ENCODE data around the gene SOX1. TPM values are rescaled to one million over a fixed set of nuclear protein-coding genes. Genes with fewer than 3 reads are reported as not detected.

Gene SOX1
- total RNA-seq, 1 experiment from 2014 or later = 0.15 TPM

- TF ChIP-seq FOXJ3 (CRISPR knock-in tag; IDR thresholded peaks at IDR 0.05; ENCODE audit: borderline replicate concordance) (no peak), HMGXB4 (CRISPR knock-in tag; IDR thresholded peaks at IDR 0.05) (no peak), NR2C2 (CRISPR knock-in tag; IDR thresholded peaks at IDR 0.05) (no peak)
These were observed 40.3 kb downstream of the SOX1 start (continued) for GRCh38 chr13:112107289-112107688.

GRCh38 chr13:112110479-112110878 lies 43.5 kb downstream of the SOX1 start:
- DNase-seq (ENCODE audit: low spot score) = no peak
- Mint-ChIP-seq H3K27me3 (ENCODE audit: low read depth) (peaks cover 58% of the 10 kb centered on the region), H3K4me1 (peaks cover 20% of the 10 kb centered on the region), H3K9me3 (no peaks in the 10 kb centered on the region), H3K4me3 (no peak overlapping the region), H3K27ac (no peak overlapping the region), H3K36me3 (no peaks in the 10 kb centered on the region)
- ATAC-seq = no peak
- CTCF ChIA-PET = no interaction called here
- POLR2A ChIA-PET = no interaction called here
- TF ChIP-seq SP1 (CRISPR knock-in tag; conservative IDR thresholded peaks at IDR 0.05) (no peak), SMAD4 (CRISPR knock-in tag; IDR thresholded peaks at IDR 0.05) (no peak), ATF6 (CRISPR knock-in tag; IDR thresholded peaks at IDR 0.05) (no peak), NR1H2 (CRISPR knock-in tag; IDR thresholded peaks at IDR 0.05) (no peak), ZNF671 (CRISPR knock-in tag; IDR thresholded peaks at IDR 0.05) (no peak), GABPB1 (CRISPR knock-in tag; IDR thresholded peaks at IDR 0.05) (no peak), USF2 (CRISPR knock-in tag; IDR thresholded peaks at IDR 0.05) (no peak), MLX (CRISPR knock-in tag; IDR thresholded peaks at IDR 0.05) (no peak), CBFB (CRISPR knock-in tag; IDR thresholded peaks at IDR 0.05; ENCODE audit: low read depth) (no peak), TCF7 (CRISPR knock-in tag; IDR thresholded peaks at IDR 0.05; ENCODE audit: low read depth) (no peak), MXD4 (CRISPR knock-in tag; IDR thresholded peaks at IDR 0.05; ENCODE audit: borderline replicate concordance) (no peak), ATF1 (CRISPR knock-in tag; IDR thresholded peaks at IDR 0.05) (no peak), TEAD4 (CRISPR knock-in tag; IDR thresholded peaks at IDR 0.05) (no peak), MYBL2 (CRISPR knock-in tag; IDR thresholded peaks at IDR 0.05) (no peak), FOXK1 (CRISPR knock-in tag; IDR thresholded peaks at IDR 0.05) (no peak), NR3C1 (CRISPR knock-in tag; conservative IDR thresholded peaks at IDR 0.05; ENCODE audit: low read depth) (no peak), PRRX2 (CRISPR knock-in tag; IDR thresholded peaks at IDR 0.05) (no peak)

GRCh38 chr13:112111239-112111857 lies 44.4 kb downstream of the SOX1 start:
- no peak overlapping the region for H3K27ac Mint-ChIP-seq
- H3K9me3 Mint-ChIP-seq = no peaks in the 10 kb centered on the region
- H3K27me3 Mint-ChIP-seq (ENCODE audit: low read depth) = peaks cover 49% of the 10 kb centered on the region
- TF ChIP-seq ZNF219 (CRISPR knock-in tag; IDR thresholded peaks at IDR 0.05; ENCODE audit: borderline replicate concordance) (no peak), SP1 (CRISPR knock-in tag; conservative IDR thresholded peaks at IDR 0.05) (no peak), KAT7 (CRISPR knock-in tag; IDR thresholded peaks at IDR 0.05; ENCODE audit: borderline replicate concordance) (no peak)
- CTCF ChIA-PET = interaction anchor here (0.9 to 1.3 kb wide), 2 partner anchors 9 to 333 kb away, joined by 3 to 5 read pairs; no protein-coding TSS in a partner anchor
- no peak overlapping the region for H3K4me3 Mint-ChIP-seq
- H3K36me3 Mint-ChIP-seq = no peaks in the 10 kb centered on the region
- ATAC-seq (no peak), DNase-seq (ENCODE audit: low spot score) (no peak)
- H3K4me1 Mint-ChIP-seq = peaks cover 12% of the 10 kb centered on the region
- POLR2A ChIA-PET = no interaction called here
